Stimulated activated CD4-positive, alpha-beta T cell treated with anti-CD3 and anti-CD28 coated beads, Interleukin-4, amount 100 ng/mL, for 24 hours (primary cell): ENCODE data around the gene THRA.
"Not testable (repeated sequence)": the region's sequence is repeated elsewhere in the genome, so short reads cannot be mapped to it uniquely, and the experiment has no call there.

Experiments
- DNase-seq: peaks from one replicate; pipeline ENCODE4 v3.0.0-alpha.2; 2020

The THRA gene

GRCh38 chr17:40121181-40122135 is 58.7 kb downstream of the THRA start, which contains the start of gene MSL1:
Gene MSL1 (plus strand): TSS chr17:40121971. CDS start chr17:40122613, 642 bp downstream.
- DNase-seq = peak; percentile 86

DNA sequence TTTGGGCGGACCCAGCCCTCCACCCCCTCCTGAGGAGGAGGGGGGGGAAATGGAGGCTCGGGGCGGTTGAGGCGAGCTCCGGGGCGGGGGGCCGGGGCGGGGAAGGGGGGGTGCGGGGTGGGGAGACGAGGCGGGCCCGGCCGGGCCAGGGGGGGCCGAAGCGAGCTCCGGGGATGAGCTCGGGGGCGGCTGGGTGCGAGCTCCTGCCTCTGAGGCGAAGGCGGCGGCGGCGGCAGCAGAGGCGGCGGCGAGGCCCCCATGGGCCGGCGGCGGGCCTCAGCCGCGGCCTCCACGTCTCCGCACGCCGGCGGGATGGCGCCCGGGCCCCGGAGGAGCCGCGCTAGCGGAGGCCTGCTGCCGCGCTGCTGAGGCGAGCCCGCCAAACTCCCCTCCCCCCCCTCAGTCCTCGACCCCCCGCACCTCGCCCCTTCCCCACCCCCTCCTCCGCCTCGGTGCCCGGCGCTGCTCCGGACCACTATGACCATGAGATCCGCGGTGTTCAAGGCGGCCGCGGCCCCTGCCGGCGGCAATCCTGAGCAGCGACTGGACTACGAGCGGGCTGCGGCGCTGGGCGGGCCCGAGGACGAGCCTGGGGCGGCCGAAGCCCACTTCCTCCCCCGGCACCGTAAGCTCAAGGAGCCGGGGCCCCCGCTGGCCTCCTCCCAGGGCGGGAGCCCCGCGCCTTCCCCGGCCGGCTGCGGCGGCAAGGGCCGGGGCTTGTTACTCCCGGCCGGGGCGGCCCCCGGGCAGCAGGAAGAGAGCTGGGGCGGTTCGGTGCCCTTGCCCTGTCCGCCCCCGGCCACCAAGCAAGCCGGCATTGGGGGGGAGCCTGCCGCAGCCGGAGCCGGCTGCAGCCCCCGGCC is 59.6 kb downstream of the THRA start:
- DNase-seq = no peak

DNA sequence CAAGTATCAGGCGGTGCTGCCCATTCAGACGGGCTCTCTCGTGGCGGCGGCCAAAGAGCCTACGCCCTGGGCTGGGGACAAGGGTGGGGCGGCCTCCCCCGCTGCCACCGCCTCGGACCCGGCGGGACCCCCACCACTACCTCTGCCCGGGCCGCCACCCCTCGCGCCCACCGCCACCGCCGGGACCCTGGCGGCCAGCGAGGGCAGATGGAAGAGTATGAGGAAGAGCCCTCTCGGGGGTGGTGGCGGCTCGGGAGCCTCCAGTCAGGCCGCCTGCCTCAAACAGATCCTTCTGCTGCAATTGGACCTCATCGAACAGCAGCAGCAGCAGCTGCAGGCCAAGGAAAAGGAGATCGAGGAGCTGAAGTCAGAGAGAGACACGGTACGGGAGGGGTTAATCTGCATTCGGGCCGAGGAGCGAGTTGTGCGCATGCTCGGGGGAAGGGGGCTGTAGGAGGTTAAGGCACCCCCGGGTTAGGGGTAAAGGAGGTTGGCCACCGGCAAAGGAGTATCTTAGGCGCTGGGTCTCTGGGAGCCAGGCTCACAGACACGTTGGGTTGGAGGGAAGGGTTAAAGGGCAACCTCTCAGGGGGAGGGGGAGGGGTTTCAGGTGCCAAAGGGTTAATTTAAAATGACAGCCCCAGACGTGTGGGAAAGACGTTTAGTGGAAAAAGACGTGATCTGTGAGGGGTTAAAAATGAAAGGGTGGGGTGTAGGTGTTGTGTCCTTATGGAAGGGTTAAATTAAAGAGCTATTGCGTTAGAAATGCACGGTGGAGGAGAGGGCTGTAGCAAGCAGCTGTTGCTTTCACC is 60.4 kb downstream of the THRA start:
- DNase-seq = peak; percentile 72

- no peak for DNase-seq
These were observed 61.0 kb downstream of the THRA start for GRCh38 chr17:40123811-40124114.

DNA sequence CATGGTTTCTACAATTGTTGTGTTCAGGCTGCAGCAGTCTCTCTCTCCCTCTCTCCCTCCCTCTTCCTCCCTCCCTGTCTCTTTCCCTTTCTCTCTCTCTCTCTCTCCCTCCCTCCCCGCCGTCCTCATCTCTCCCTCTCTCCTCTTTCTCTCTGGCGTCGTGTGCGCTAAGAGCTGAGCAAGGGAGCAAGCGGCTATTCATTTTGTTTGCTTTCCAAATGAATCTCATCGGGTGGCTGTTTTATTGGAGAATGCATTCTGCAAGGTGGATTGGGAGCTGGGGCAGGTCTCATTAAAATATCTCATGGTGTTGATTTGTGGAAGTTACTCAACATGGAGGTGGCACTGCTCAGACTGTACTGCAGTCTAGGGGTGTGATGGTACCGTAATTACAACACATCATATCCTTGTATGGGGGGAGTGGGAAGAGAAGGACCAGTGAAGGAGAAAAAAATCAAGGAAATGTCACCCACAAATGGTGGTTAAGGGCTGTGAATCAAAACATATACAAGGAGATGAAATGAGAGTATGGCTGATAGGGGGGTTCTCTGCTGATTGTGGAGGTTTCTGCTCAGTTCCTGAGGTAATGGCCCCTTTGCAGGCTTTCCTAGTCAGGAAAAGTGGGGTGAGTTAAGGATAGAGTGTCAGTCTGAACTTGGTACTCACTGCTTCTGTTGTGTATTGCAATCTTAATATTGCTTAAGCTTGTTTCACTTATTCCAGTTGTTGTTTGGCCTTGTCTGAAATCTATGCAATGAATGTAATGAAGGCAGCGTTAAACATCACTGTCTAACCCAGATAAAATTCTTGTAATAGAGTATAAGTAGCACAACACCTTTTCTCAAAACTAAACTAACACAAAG is 61.7 kb downstream of the THRA start:
- DNase-seq = no peak

DNA sequence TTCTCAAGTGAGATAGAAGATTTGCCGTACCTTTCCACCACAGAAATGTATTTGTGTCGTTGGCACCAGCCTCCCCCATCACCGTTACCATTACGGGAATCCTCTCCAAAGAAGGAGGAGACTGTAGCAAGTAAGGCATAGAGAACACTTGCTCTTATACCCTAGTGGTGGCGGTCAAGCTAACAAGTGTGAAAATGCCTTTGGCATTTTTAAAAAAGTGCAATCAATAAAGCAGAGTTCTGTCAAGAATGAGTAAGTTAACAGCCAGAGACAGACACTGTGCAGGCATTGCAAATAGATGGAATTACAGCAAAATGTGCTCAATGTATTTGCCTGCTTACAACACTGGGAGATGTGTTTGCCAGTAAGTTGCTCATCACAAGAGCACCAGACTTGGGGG is 66.7 kb downstream of the THRA start:
- no peak for DNase-seq

GRCh38 chr17:40130352-40131042 is 67.7 kb downstream of the THRA start:
- DNase-seq = no peak

GRCh38 chr17:40134184-40134583 is 71.4 kb downstream of the THRA start:
- DNase-seq = no peak

DNA sequence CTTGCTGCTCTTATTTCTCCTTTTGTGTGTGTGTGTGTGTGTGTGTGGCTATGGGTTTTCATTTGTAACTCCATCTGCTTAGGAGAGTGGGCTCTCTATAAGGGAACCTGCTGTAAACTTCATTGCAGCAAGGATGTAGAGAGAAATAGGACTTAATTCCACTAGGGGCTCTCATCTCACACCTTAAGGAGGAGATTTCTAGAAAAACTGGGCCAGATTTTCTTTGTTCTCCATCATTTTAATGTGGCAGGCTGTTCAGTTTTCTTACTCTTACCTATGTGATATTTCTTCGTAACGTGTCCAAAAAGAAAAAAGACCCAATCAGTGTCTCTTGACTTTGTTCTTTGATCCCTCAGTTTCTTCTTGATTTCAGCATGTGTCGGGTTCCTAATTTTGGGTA is 73.1 kb downstream of the THRA start:
- no peak for DNase-seq

GRCh38 chr17:40139566-40140058 is 76.8 kb downstream of the THRA start:
- DNase-seq = no peak

- DNase-seq = not testable (repeated sequence)
These were observed 80.4 kb downstream of the THRA start for GRCh38 chr17:40143166-40143565.
